Measurements from ENCODE around the gene UBXN11. TPM values are rescaled to one million over a fixed set of nuclear protein-coding genes. Genes with fewer than 3 reads are reported as not detected.
"Not testable (repeated sequence)": the region's sequence is repeated elsewhere in the genome, so short reads cannot be mapped to it uniquely, and the experiment has no call there.

UBXN11 gene
- total RNA-seq, 1 experiment from 2014 or later = 13.4 TPM

DNA sequence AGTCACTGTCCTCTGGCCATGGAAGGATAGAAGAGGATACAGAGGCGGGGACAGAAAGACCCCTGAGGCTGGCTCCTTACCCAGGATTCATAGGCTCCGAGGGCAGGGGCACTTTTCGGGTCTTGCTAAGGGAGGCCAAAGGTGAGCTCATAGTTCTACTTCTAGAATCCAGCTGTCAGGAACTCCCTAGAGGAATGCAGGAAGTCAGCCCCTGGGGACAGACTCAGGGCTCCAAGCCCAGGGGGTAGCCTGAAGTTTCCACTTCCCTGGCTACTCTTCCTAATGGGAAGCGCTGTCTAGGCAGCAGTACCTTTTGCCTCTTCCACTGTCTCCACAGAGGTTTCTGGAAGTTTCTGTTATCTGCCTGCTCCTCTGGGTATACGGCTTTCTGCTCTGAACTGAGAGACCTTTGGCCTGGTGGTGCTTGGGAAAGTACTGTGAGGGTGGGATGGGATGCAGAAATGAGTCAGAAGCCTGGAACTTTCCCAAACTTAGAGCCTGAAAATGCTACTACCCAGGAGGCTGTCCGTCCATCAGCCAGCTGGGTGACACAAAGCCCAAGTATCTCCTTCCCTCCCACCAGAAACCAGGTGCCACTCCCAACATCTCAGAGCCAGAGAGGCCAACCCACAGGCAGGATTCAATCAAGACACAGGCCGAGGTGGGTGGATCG lies 3.6 kb downstream of the UBXN11 start:
- no peak overlapping the region for H3K4me3 ChIP-seq (ENCODE audit: insufficient read depth, low read depth, low read length)
- H3K27me3 ChIP-seq (ENCODE audit: control insufficient read depth, insufficient read depth, low read length) = no peaks in the 10 kb centered on the region
- peak; percentile 51 for DNase-seq
- no peaks in the 10 kb centered on the region for H3K36me3 ChIP-seq (replicated peaks; ENCODE audit: control insufficient read depth, insufficient read depth, low read length)

- DNase-seq = no peak
- Histone ChIP-seq H3K36me3 (replicated peaks; ENCODE audit: control insufficient read depth, insufficient read depth, low read length) (no peaks in the 10 kb centered on the region; the same call in 1 of the 2 replicates), H3K4me3 (ENCODE audit: insufficient read depth, low read depth, low read length) (no peak overlapping the region)
Measured at GRCh38 chr1:26300578-26301275, 5.7 kb downstream of the UBXN11 start.

DNA sequence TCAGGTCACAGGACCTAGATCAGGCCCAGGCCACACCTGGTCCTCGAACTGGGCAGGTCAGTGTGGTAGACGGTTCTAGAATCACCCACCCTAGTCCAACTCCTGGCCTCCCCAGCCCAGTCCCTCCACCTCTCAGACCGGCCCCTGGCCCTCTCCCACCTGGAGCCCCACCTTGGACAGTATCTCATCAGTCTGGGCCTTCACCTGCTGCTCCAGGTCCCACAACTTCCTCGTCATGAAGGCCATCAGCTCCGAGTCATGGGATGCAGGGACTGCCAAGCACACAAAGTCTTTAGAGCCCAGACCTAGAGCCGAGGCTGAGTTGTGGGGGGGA lies 8.7 kb downstream of the UBXN11 start:
- no peak for DNase-seq
- Histone ChIP-seq H3K36me3 (replicated peaks; ENCODE audit: control insufficient read depth, insufficient read depth, low read length) (no peaks in the 10 kb centered on the region; the same call in 1 of the 2 replicates), H3K4me3 (ENCODE audit: insufficient read depth, low read depth, low read length) (no peak overlapping the region), H3K27me3 (ENCODE audit: control insufficient read depth, insufficient read depth, low read length) (no peaks in the 10 kb centered on the region)

More at GRCh38 chr1:26300578-26301275, 5.7 kb downstream of the UBXN11 start:
- no peaks in the 10 kb centered on the region for H3K27me3 ChIP-seq (ENCODE audit: control insufficient read depth, insufficient read depth, low read length)

GRCh38 chr1:26297057-26297790 lies 9.2 kb downstream of the UBXN11 start:
- Histone ChIP-seq H3K27me3 (ENCODE audit: control insufficient read depth, insufficient read depth, low read length) (no peaks in the 10 kb centered on the region), H3K4me3 (ENCODE audit: insufficient read depth, low read depth, low read length) (no peak overlapping the region), H3K36me3 (replicated peaks; ENCODE audit: control insufficient read depth, insufficient read depth, low read length) (no peaks in the 10 kb centered on the region; the same call in 1 of the 2 replicates)
- DNase-seq = no peak

GRCh38 chr1:26296340-26297056 lies 9.9 kb downstream of the UBXN11 start:
- no peaks in the 10 kb centered on the region; the same call in 1 of the 2 replicates for H3K36me3 ChIP-seq (replicated peaks; ENCODE audit: control insufficient read depth, insufficient read depth, low read length)
- no peaks in the 10 kb centered on the region for H3K27me3 ChIP-seq (ENCODE audit: control insufficient read depth, insufficient read depth, low read length)
- no peak for DNase-seq
- no peak overlapping the region for H3K4me3 ChIP-seq (ENCODE audit: insufficient read depth, low read depth, low read length)

- no peak overlapping the region for H3K4me3 ChIP-seq (ENCODE audit: insufficient read depth, low read depth, low read length)
- no peaks in the 10 kb centered on the region; the same call in 1 of the 2 replicates for H3K36me3 ChIP-seq (replicated peaks; ENCODE audit: control insufficient read depth, insufficient read depth, low read length)
- no peaks in the 10 kb centered on the region for H3K27me3 ChIP-seq (ENCODE audit: control insufficient read depth, insufficient read depth, low read length)
- no peak for DNase-seq
Measured at GRCh38 chr1:26295194-26296138, 11.0 kb downstream of the UBXN11 start.

- no peaks in the 10 kb centered on the region for H3K27me3 ChIP-seq (ENCODE audit: control insufficient read depth, insufficient read depth, low read length)
- no peaks in the 10 kb centered on the region; the same call in 1 of the 2 replicates for H3K36me3 ChIP-seq (replicated peaks; ENCODE audit: control insufficient read depth, insufficient read depth, low read length)
- no peak overlapping the region for H3K4me3 ChIP-seq (ENCODE audit: insufficient read depth, low read depth, low read length)
- DNase-seq = no peak
Measured at GRCh38 chr1:26293911-26294463, 12.4 kb downstream of the UBXN11 start.

GRCh38 chr1:26292735-26293134 lies 13.7 kb downstream of the UBXN11 start:
- not testable (repeated sequence) for H3K4me3 ChIP-seq (ENCODE audit: insufficient read depth, low read depth, low read length); DNase-seq; H3K27me3 ChIP-seq (ENCODE audit: control insufficient read depth, insufficient read depth, low read length)

DNA sequence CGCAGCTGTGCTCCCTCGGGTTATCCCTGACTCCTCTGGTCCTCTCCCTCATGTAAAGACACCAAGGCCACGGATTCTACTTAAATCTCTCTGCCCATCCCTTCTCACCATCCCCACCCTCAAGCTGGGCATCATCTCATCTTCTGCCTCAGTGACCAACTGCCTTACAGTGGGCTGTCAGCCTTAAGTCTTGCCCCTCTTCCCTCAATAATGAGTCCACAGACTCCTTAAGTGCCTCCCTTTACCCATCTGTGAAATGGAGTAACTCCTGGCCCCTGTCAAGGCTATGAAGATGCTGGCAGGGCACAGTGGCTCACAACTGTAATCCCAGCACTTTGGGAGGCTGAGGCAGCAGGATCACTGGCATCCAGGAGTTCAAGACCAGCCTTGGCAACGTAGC lies 14.5 kb downstream of the UBXN11 start:
- H3K4me3 ChIP-seq (ENCODE audit: insufficient read depth, low read depth, low read length) = no peak overlapping the region

More at GRCh38 chr1:26292735-26293134, 13.7 kb downstream of the UBXN11 start:
- not testable (repeated sequence) for H3K36me3 ChIP-seq (replicated peaks; ENCODE audit: control insufficient read depth, insufficient read depth, low read length)

GRCh38 chr1:26291433-26291832 lies 15.0 kb downstream of the UBXN11 start:
- no peak overlapping the region for H3K4me3 ChIP-seq (ENCODE audit: insufficient read depth, low read depth, low read length)
- peak; percentile 44 for DNase-seq
- no peaks in the 10 kb centered on the region; the same call in 1 of the 2 replicates for H3K36me3 ChIP-seq (replicated peaks; ENCODE audit: control insufficient read depth, insufficient read depth, low read length)
- no peaks in the 10 kb centered on the region for H3K27me3 ChIP-seq (ENCODE audit: control insufficient read depth, insufficient read depth, low read length)

More for the DNA sequence above, 14.5 kb downstream of the UBXN11 start:
- DNase-seq = no peak
- Histone ChIP-seq H3K27me3 (ENCODE audit: control insufficient read depth, insufficient read depth, low read length) (no peaks in the 10 kb centered on the region), H3K36me3 (replicated peaks; ENCODE audit: control insufficient read depth, insufficient read depth, low read length) (no peaks in the 10 kb centered on the region; the same call in 1 of the 2 replicates)

DNA sequence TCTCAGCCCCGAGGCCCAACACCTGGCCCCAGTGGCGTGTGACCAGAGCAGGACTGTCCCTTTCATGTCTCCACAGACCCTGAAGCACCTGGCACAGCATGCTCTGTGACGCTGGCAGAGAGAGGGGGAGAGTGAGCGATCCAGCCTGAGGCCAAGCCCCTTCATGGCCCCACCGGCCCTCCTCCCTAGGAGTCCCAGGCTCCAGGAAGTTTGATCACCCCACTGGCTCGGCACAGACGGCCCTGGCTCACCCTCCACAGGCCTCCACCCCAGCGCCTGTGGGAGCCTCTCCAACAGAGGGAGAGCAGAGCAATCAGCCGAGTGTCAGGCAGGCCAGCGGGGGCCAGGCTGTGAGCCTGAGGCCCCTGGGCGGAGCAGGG lies 15.6 kb downstream of the UBXN11 start:
- Histone ChIP-seq H3K27me3 (ENCODE audit: control insufficient read depth, insufficient read depth, low read length) (no peaks in the 10 kb centered on the region), H3K4me3 (ENCODE audit: insufficient read depth, low read depth, low read length) (no peak overlapping the region)

GRCh38 chr1:26290122-26290881 lies 16.1 kb downstream of the UBXN11 start:
- Histone ChIP-seq H3K36me3 (replicated peaks; ENCODE audit: control insufficient read depth, insufficient read depth, low read length) (no peaks in the 10 kb centered on the region), H3K27me3 (ENCODE audit: control insufficient read depth, insufficient read depth, low read length) (no peaks in the 10 kb centered on the region), H3K4me3 (ENCODE audit: insufficient read depth, low read depth, low read length) (no peak overlapping the region)
- DNase-seq = peak; percentile 75

More for the DNA sequence above, 15.6 kb downstream of the UBXN11 start:
- H3K36me3 ChIP-seq (replicated peaks; ENCODE audit: control insufficient read depth, insufficient read depth, low read length) = no peaks in the 10 kb centered on the region; the same call in 1 of the 2 replicates
- DNase-seq = peak; percentile 80
